Transverse colon (tissue), 4 donors: ENCODE measurements around the gene DNAAF3. TPM values are rescaled to one million over a fixed set of nuclear protein-coding genes. Genes with fewer than 3 reads are reported as not detected.
"Not testable (repeated sequence)": the region's sequence is repeated elsewhere in the genome, so short reads cannot be mapped to it uniquely, and the experiment has no call there.

ENCODE experiments used
- DNase-seq: peaks from one replicate; pipeline ENCODE4 v3.0.0-alpha.2; 2019
- H3K27ac ChIP-seq, 4 donors: fragments of 200-600 bp; sonication (generic); 2 replicates each; pipeline ENCODE4 v1.5.1; 2016 to 2018; ENCODE audit warnings: inconsistent platforms in 4 of 4
- H3K27me3 ChIP-seq: fragments of 200-600 bp; sonication (generic); 2 replicates; pipeline ENCODE4 v1.5.1; 2017; ENCODE audit warnings: inconsistent platforms
- H3K36me3 ChIP-seq, 4 donors: fragments of 200-600 bp; sonication (generic); 2 replicates each; pipeline ENCODE4 v1.5.1; 2017 to 2019; ENCODE audit warnings: inconsistent platforms in 4 of 4
- H3K4me1 ChIP-seq, 4 donors: fragments of 200-600 bp; sonication (generic); 2 replicates each; pipeline ENCODE4 v1.5.1; 2017 to 2020; ENCODE audit warnings: inconsistent platforms in 4 of 4
- H3K4me3 ChIP-seq, 4 donors: fragments of 200-600 bp; sonication (generic); 1 replicate in 1 of 4; 2 replicates in 3 of 4; pipeline versions ENCODE4 v1.5.1 to v1.6.1; 2017 to 2019; ENCODE audit warnings: inconsistent platforms in 4 of 4
- H3K9me3 ChIP-seq, 2 donors: fragments of 200-600 bp; sonication (generic); 2 replicates each; pipeline ENCODE4 v1.5.1; 2017 to 2019; ENCODE audit warnings: inconsistent platforms in 2 of 2
- EP300 ChIP-seq: sonication (generic); formaldehyde crosslinking; IDR thresholded peaks from one replicate; pipeline ENCODE4 v1.6.1; 2017; ENCODE audit warnings: antibody characterized with exemption, low read depth
- POLR2A ChIP-seq: fragments of 450-650 bp; IDR thresholded peaks from one replicate; pipeline ENCODE4 v1.6.1; 2016; ENCODE audit warnings: antibody characterized with exemption, mild to moderate bottlenecking, moderate library complexity
- POLR2AphosphoS5 ChIP-seq, 3 donors: sonication (generic); formaldehyde crosslinking; IDR thresholded peaks; one replicate each; pipeline ENCODE4 v1.6.1; 2016; ENCODE audit warnings: antibody characterized with exemption in 3 of 3
- WGBS, 2 donors: methylation state at CpG; one replicate each; pipeline ENCODE4 v1.1.5; 2018; ENCODE audit warnings: low coverage in 1 of 2; 5-methylcytosine and 5-hydroxymethylcytosine counted together
- in situ Hi-C, 4 donors: fragments of 200-750 bp; cut with MboI; loops; one replicate each; pipeline versions ENCODE4 v1.15.0 to v1.15.1; 2017; ENCODE audit warnings: low sequenced_read_pairs in 3 of 4, low pct_ligation_motif_present in 1 of 4, low pct_unique_long_range_greater_than_20kb in 1 of 4
- intact Hi-C: fragments of 100-400 bp; cut with DNase I; formaldehyde crosslinking; loops from one replicate; pipeline ENCODE4 v1.15.1; 2023; ENCODE audit warnings: low total_unique reads
- total RNA-seq, 4 donors: library from RNA; depleted of rRNA; stranded (reverse); fragments of >200 nt; gene quantifications; one replicate each; pipeline ENCODE4 v1.1.0, GENCODE V29; 2016
- TF ChIP-seq, protein P1 (sequence below), 5 experiments: fragments of 200-600 bp in 3 of 5; fragments of 450-650 bp in 2 of 5; sonication (generic) in 3 of 5; IDR thresholded peaks; 1 replicate in 2 of 5; 2 replicates in 3 of 5; pipeline ENCODE4 v1.5.1; 2016 to 2017; ENCODE audit warnings: antibody characterized with exemption in 5 of 5, inconsistent platforms in 3 of 5, mild to moderate bottlenecking in 2 of 5, moderate library complexity in 1 of 5

DNAAF3 gene
- total RNA-seq, 4 donors from 2014 or later, result 0.40 to 0.41 TPM; not detected in 2

DNA sequence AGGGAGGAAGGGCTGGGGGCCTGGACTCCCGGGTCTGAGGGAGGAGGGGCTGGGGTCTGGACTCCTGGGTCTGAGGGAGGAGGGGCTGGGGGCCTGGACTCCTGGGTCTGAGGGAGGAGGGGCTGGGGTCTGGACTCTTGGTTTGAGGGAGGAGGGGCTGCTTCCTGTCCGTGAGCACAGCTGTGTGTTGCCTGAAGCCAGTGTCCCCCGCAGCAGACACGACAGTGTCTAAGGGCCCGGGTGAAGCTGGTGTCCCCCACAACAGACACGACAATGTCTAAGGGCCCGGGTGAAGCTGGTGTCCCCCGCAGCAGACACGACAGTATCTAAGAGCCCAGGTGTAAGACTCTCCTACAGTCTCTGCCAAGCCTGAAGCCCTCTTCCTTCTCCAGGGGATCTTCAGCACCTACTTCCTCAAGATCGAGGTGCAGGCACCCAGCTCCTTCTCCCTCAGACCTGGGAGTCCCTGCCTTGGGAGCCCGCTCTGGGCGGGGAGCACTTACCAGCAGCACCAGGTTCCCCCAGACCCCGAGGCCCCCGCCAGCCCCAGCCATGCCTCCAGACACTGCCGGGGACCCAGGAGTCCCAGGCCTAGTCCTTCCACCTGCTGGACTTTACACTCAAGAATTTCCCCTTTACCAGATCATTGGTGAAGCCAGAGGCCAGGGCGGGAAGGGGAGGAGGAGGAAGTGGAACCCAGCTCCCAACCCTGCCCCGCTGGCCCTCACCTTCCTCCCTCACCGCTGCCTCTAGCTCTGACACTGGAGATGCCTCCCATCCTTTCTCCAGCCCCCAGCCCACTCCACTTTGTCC lies 42.7 kb upstream of the DNAAF3 start, which contains the start of gene PTPRH:
PTPRH (minus strand) TSS at position 622 of the 813 bp plus-strand sequence; CDS start at position 554, 68 bp downstream.
- in situ Hi-C loops (no loop called here), intact Hi-C loops (no loop called here)
- Histone ChIP-seq H3K27ac (peak within 1 kb of the TSS; percentile 79 to 90 (median 86)), H3K4me1 (peaks cover 4 to 21% (median 20%) of the 10 kb centered on the region in 4 donors), H3K4me3 (peak within 1 kb of the TSS in 3 of 4 donors; percentile 19 to 42 (median 29)), H3K36me3 (no peaks in the 10 kb centered on the region), H3K27me3 (peaks cover under 1% of the 10 kb centered on the region), H3K9me3 (peaks cover 3 to 7% of the 10 kb centered on the region in 2 donors)
- WGBS, 2 donors, result 31% methylated on average over 16 of the region's 18 CpGs; no CpG with 5 or more reads in 1 of the 2 donors
- peak; percentile 83 for DNase-seq
- no peak for TF ChIP-seq EP300
- TF ChIP-seq POLR2AphosphoS5 (IDR thresholded peaks at IDR 0.05), result peak; percentile 55 to 88 (median 86)
- peak; percentile 87 for TF ChIP-seq POLR2A
- TF ChIP-seq, protein P1, sequence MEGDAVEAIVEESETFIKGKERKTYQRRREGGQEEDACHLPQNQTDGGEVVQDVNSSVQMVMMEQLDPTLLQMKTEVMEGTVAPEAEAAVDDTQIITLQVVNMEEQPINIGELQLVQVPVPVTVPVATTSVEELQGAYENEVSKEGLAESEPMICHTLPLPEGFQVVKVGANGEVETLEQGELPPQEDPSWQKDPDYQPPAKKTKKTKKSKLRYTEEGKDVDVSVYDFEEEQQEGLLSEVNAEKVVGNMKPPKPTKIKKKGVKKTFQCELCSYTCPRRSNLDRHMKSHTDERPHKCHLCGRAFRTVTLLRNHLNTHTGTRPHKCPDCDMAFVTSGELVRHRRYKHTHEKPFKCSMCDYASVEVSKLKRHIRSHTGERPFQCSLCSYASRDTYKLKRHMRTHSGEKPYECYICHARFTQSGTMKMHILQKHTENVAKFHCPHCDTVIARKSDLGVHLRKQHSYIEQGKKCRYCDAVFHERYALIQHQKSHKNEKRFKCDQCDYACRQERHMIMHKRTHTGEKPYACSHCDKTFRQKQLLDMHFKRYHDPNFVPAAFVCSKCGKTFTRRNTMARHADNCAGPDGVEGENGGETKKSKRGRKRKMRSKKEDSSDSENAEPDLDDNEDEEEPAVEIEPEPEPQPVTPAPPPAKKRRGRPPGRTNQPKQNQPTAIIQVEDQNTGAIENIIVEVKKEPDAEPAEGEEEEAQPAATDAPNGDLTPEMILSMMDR (IDR thresholded peaks at IDR 0.05), result no peak

DNA sequence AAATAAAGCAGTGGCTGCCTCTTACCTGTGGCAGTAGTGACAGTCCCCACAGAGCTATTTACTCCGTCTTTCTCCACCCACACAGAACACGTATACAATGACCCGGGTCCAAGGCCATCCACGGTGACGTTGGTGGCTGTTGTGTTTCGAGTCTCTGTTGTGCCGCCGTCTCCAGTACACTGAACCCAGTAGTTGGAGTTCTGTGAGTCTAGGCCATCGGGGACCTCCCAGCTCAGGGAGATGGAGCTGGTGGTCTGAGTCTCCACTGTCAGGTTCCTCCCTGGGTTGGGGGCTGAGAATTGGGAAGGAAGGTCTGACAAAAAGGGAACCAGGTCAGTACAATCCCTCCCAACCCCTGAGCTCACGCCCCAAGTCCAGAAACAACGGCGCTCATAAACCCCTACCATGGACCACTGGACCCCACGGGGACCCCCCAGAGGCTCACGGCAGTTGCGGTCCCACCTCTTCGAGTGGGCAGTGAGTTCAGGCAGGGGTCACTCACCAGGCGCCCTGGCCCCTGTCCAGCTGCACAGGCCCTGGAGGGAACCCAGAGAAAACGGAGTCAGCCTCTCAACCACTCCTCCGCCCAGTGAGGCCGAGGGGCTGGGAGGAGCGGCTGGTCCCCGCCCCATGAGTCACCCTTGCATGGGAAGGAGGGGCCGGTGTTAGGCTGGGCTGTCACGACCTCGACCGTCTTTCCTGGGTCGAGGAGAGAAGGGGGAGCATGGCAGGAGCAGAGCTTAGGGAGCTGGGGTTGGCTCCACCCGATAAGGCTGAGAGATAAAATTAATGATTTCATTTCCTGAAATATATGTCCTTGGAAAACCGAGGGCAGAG lies 40.5 kb upstream of the DNAAF3 start:
- intact Hi-C loops, result no loop called here
- DNase-seq, result peak; percentile 91
- Histone ChIP-seq H3K27ac (peak overlapping the region; percentile 67 to 87 (median 82)), H3K36me3 (peaks cover 0 to 7% (median 0%) of the 10 kb centered on the region in 4 donors), H3K9me3 (no peaks in the 10 kb centered on the region), H3K27me3 (no peaks in the 10 kb centered on the region), H3K4me3 (peak overlapping the region in 3 of 4 donors; percentile 7 to 46 (median 24)), H3K4me1 (peaks cover 4 to 21% (median 20%) of the 10 kb centered on the region in 4 donors)
- 0 to 26% methylated on average over 1 to 29 of the region's 29 CpGs for WGBS, 2 donors
- in situ Hi-C loops, result no loop called here
- TF ChIP-seq EP300 (no peak), POLR2A (peak; percentile 86), POLR2AphosphoS5 (IDR thresholded peaks at IDR 0.05) (peak; percentile 59 to 97 (median 96))
- TF ChIP-seq, protein P1 (IDR thresholded peaks at IDR 0.05), result no peak

DNA sequence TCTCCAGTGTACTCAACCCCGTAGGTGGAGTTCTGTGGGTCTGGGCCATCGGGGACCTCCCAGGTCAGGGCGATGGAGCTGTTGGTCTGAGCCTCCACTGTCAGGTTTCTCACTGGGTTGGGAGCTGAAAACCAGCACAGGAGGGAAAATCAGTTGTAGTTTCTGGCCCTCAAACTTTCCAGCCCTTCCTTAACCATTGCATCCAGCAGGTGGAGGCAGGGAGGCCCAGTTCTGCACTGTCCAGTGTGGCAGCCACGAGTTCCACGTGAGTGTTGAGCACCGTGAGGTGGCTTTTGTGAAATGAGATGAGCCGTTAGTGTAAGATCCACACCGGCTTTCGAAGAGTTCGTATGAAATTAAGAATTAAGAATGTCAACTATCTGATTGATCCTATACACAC lies 35.8 kb upstream of the DNAAF3 start:
- in situ Hi-C loops, H3K4me3 ChIP-seq, H3K27ac ChIP-seq, H3K36me3 ChIP-seq, H3K27me3 ChIP-seq, H3K9me3 ChIP-seq, DNase-seq, intact Hi-C loops, H3K4me1 ChIP-seq: not testable (repeated sequence)
- 71 to 83% methylated on average over 7 to 10 of the region's 10 CpGs for WGBS, 2 donors

DNA sequence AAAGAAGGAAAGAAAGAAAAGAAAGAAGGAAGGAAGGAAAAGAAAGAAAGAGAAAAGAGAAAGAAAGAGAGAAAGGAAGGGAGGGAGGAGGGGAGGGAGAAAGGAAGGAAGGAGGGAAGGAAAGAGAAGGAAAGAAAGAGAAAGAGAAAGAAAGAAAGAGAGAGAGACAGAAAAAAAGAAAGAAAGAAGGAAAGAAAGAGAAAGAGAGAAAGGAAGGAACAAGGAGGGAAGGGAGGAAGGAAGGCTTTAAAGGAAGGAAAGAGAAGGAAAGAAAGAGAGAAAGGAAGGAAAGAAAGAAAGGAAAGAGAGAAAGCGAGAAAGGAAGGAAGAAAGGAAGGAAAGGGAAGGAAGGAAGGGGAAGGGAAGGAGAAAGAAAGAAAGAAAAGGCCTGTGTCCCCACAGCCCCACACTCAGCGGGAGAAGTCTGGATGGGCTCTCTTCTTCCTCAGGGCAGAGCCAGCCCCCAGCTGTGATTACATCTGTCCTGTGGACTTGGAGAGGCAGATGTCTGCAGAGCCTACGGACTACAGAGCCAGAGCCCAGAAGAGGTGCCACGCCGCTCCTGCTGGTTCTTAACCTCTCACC lies 33.3 kb upstream of the DNAAF3 start:
- WGBS, 2 donors, result 60 to 90% methylated on average over 3 to 5 of the region's 5 CpGs

More for the DNA sequence above, 33.3 kb upstream of the DNAAF3 start:
- no peaks in the 10 kb centered on the region for H3K4me1 ChIP-seq
- in situ Hi-C loops, result no loop called here
- intact Hi-C loops, result no loop called here
- H3K27me3 ChIP-seq, result no peaks in the 10 kb centered on the region
- no peaks in the 10 kb centered on the region for H3K9me3 ChIP-seq
- no peak overlapping the region for H3K4me3 ChIP-seq
- no peak overlapping the region for H3K27ac ChIP-seq
- TF ChIP-seq POLR2AphosphoS5 (IDR thresholded peaks at IDR 0.05) (no peak), EP300 (no peak), POLR2A (no peak)
- TF ChIP-seq, protein P1 (IDR thresholded peaks at IDR 0.05), result no peak
- DNase-seq, result no peak
- H3K36me3 ChIP-seq, result peaks cover 0 to 7% (median 0%) of the 10 kb centered on the region in 4 donors
